ENCODE data around the gene PPARG.

- no peak for TF ChIP-seq CTCF (IDR thresholded peaks at IDR 0.05; ENCODE audit: low read length)
- TF ChIP-seq EZH2 (IDR thresholded peaks at IDR 0.05; ENCODE audit: borderline replicate concordance, low read length): no peak
Observed at GRCh38 chr3:12380461-12380860, 91.6 kb downstream of the PPARG start.
